ENCODE data around the gene ACOX3. TPM values are rescaled to one million over a fixed set of nuclear protein-coding genes. Genes with fewer than 3 reads are reported as not detected.
A peak's percentile ranks its signal among the peaks of the same experiment; 100 is the strongest.

The ACOX3 gene
- total and polyA plus RNA-seq, 11 donors: 16.9 to 51.6 (median 24.1) TPM

- Histone ChIP-seq H3K4me3 (no peak overlapping the region), H3K36me3 (peaks cover 0 to 71% (median 61%) of the 10 kb centered on the region in 9 donors), H3K27me3 (no peaks in the 10 kb centered on the region), H3K4me1 (peaks cover 0 to 42% (median 30%) of the 10 kb centered on the region in 12 donors), H3K27ac (peak overlapping the region in 10 of 12 donors; percentile 15 to 94 (median 74)), H3K9me3 (no peaks in the 10 kb centered on the region)
- WGBS, 4 donors: 76 to 93% (median 88%) methylated on average over 15 of the region's 15 CpGs
- intact Hi-C loops (cut with DNase I): loop anchor here in 4 of 10 donors (2.0 to 10.0 kb wide), 3 partner anchors 48 to 52 kb away; no protein-coding TSS in a partner anchor
- no peak for TF ChIP-seq CTCF (IDR thresholded peaks at IDR 0.05)
- no peak for TF ChIP-seq POLR2A (IDR thresholded peaks at IDR 0.05)
- DNase-seq: peak in 1 of 5 donors; percentile 48
- ATAC-seq: peak in 2 of 4 donors; percentile 3 to 11
These were observed 47.8 kb downstream of the ACOX3 start for GRCh38 chr4:8392591-8393190.

- TF ChIP-seq CTCF (IDR thresholded peaks at IDR 0.05): peak in 1 of 12 donors; percentile 31
- no peak for TF ChIP-seq POLR2A (IDR thresholded peaks at IDR 0.05)
- peaks cover 0 to 71% (median 64%) of the 10 kb centered on the region in 9 donors for H3K36me3 ChIP-seq
- H3K4me1 ChIP-seq: peaks cover 0 to 42% (median 30%) of the 10 kb centered on the region in 12 donors
- WGBS, 4 donors: 61 to 69% (median 64%) methylated on average over 9 of the region's 9 CpGs
- DNase-seq (peak; percentile 69 to 77 (median 75)), ATAC-seq (peak in 3 of 4 donors; percentile 31 to 45 (median 42))
- peak overlapping the region in 7 of 12 donors; percentile 14 to 94 (median 75) for H3K27ac ChIP-seq
- intact Hi-C loops (cut with DNase I): loop anchor here in 4 of 10 donors (2.0 to 10.0 kb wide), 3 partner anchors 47 to 51 kb away; no protein-coding TSS in a partner anchor
- no peak overlapping the region for H3K4me3 ChIP-seq
- no peaks in the 10 kb centered on the region for H3K27me3 ChIP-seq
- H3K9me3 ChIP-seq: no peaks in the 10 kb centered on the region
These were observed 48.6 kb downstream of the ACOX3 start for GRCh38 chr4:8391972-8392371.

GRCh38 chr4:8391071-8391470, 49.5 kb downstream of the ACOX3 start:
- Histone ChIP-seq H3K27ac (peak overlapping the region in 4 of 12 donors; percentile 14 to 74 (median 46)), H3K36me3 (peaks cover 0 to 72% (median 63%) of the 10 kb centered on the region in 9 donors), H3K4me3 (no peak overlapping the region), H3K9me3 (no peaks in the 10 kb centered on the region), H3K4me1 (peaks cover 0 to 42% (median 30%) of the 10 kb centered on the region in 12 donors), H3K27me3 (no peaks in the 10 kb centered on the region)
- intact Hi-C loops (cut with DNase I): loop anchor here in 3 of 10 donors (5.0 to 10.0 kb wide), 2 partner anchors 46 to 49 kb away; no protein-coding TSS in a partner anchor
- no peak for TF ChIP-seq CTCF (IDR thresholded peaks at IDR 0.05)
- TF ChIP-seq POLR2A (IDR thresholded peaks at IDR 0.05): no peak
- ATAC-seq (no peak), DNase-seq (peak in 1 of 5 donors; percentile 43)
- 77 to 88% (median 81%) methylated on average over 7 of the region's 7 CpGs for WGBS, 4 donors

GRCh38 chr4:8390577-8390976, 49.9 kb downstream of the ACOX3 start:
- DNase-seq (no peak), ATAC-seq (no peak)
- WGBS, 4 donors: 84 to 88% (median 86%) methylated on average over 5 of the region's 5 CpGs
- Histone ChIP-seq H3K9me3 (no peaks in the 10 kb centered on the region), H3K27ac (peak overlapping the region in 2 of 12 donors; percentile 24 to 74), H3K4me1 (peaks cover 0 to 46% (median 31%) of the 10 kb centered on the region in 12 donors), H3K36me3 (peaks cover 0 to 72% (median 59%) of the 10 kb centered on the region in 9 donors), H3K27me3 (no peaks in the 10 kb centered on the region), H3K4me3 (no peak overlapping the region)
- TF ChIP-seq CTCF (IDR thresholded peaks at IDR 0.05): no peak
- no peak for TF ChIP-seq POLR2A (IDR thresholded peaks at IDR 0.05)
- intact Hi-C loops (cut with DNase I): loop anchor here in 3 of 10 donors (5.0 to 10.0 kb wide), 2 partner anchors 46 to 48 kb away; no protein-coding TSS in a partner anchor
